ENCODE data around the gene GRM7.

DNA sequence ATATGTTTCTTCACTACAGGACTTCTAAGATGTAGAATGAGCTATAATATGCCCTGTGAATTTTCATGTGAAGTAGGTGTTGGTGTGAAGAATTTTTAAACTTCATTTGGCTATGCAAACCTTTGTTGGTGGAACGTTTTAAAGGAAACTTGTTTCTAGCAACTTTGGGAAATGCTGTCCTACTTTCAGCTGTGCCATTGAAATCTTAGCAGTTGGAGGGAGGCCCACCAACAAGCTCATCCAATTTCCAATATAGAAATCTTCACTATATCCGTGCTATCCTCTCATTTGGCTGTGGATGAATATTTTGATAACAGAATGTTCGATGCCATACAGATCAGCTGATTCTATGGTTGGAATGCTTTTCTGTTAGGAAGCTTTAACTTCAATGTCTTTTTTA is 51.3 kb downstream of the GRM7 start:
- TF ChIP-seq, protein P1, sequence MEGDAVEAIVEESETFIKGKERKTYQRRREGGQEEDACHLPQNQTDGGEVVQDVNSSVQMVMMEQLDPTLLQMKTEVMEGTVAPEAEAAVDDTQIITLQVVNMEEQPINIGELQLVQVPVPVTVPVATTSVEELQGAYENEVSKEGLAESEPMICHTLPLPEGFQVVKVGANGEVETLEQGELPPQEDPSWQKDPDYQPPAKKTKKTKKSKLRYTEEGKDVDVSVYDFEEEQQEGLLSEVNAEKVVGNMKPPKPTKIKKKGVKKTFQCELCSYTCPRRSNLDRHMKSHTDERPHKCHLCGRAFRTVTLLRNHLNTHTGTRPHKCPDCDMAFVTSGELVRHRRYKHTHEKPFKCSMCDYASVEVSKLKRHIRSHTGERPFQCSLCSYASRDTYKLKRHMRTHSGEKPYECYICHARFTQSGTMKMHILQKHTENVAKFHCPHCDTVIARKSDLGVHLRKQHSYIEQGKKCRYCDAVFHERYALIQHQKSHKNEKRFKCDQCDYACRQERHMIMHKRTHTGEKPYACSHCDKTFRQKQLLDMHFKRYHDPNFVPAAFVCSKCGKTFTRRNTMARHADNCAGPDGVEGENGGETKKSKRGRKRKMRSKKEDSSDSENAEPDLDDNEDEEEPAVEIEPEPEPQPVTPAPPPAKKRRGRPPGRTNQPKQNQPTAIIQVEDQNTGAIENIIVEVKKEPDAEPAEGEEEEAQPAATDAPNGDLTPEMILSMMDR (IDR thresholded peaks at IDR 0.05): no peak
- no peak for TF ChIP-seq POLR2A (IDR thresholded peaks at IDR 0.05)

All from adrenal gland (tissue), 5 donors.